Testis (tissue), 3 donors: Measurements from ENCODE around the gene POFUT1. TPM values are rescaled to one million over a fixed set of nuclear protein-coding genes. Genes with fewer than 3 reads are reported as not detected.
"Not testable (repeated sequence)": the region's sequence is repeated elsewhere in the genome, so short reads cannot be mapped to it uniquely, and the experiment has no call there.

Source experiments
- DNase-seq: peaks from one replicate; pipeline ENCODE4 v3.0.0-alpha.2; 2019
- H3K27ac ChIP-seq, 2 donors: fragments of 200-600 bp; sonication (generic); one replicate each; pipeline ENCODE4 v1.5.1; 2019
- H3K27me3 ChIP-seq: fragments of 200-600 bp; sonication (generic); one replicate; pipeline ENCODE4 v1.5.1; 2019
- H3K36me3 ChIP-seq: fragments of 200-600 bp; sonication (generic); one replicate; pipeline ENCODE4 v1.5.1; 2017; ENCODE audit warnings: low read depth; ENCODE audit errors: missing control alignments
- H3K4me1 ChIP-seq: fragments of 200-600 bp; sonication (generic); one replicate; pipeline ENCODE4 v1.5.1; 2019
- H3K4me3 ChIP-seq, 2 donors: fragments of 200-600 bp; sonication (generic); one replicate each; pipeline ENCODE4 v1.5.1; 2017 to 2019
- H3K9me3 ChIP-seq: fragments of 200-600 bp; sonication (generic); one replicate; pipeline ENCODE4 v1.5.1; 2017
- CTCF ChIP-seq, 3 experiments: fragments of 450-650 bp in 2 of 3; fragments of 200-600 bp in 1 of 3; sonication (generic) in 1 of 3; IDR thresholded peaks; one replicate each; pipeline ENCODE4 v1.5.1; 2016 to 2019; ENCODE audit warnings: antibody characterized with exemption in 3 of 3, mild to moderate bottlenecking in 2 of 3, moderate library complexity in 1 of 3
- POLR2A ChIP-seq: fragments of 450-650 bp; IDR thresholded peaks from one replicate; pipeline ENCODE4 v1.6.1; 2017; ENCODE audit warnings: antibody characterized with exemption, mild to moderate bottlenecking, moderate library complexity
- WGBS, 2 donors: methylation state at CpG; one replicate each; pipeline ENCODE4 v1.1.5; 2018; 5-methylcytosine and 5-hydroxymethylcytosine counted together
- intact Hi-C: fragments of 100-400 bp; cut with DNase I; formaldehyde crosslinking; loops from one replicate; pipeline ENCODE4 v1.15.1; 2023; ENCODE audit warnings: low total_unique reads
- polyA plus RNA-seq: library from polyadenylated mRNA; stranded (reverse); fragments of 350-450 nt; fragmentation: Illumina TruSeq; extraction: RNeasy Lipid Tissue Mini Kit (QIAGEN cat#74804); gene quantifications from one replicate; pipeline ENCODE4 v1.2.3, GENCODE V29; 2014; ENCODE audit warnings: low read depth, low replicate concordance; ENCODE audit not compliant: insufficient read depth
- total RNA-seq, 2 donors: library from RNA; depleted of rRNA; stranded (reverse); fragments of >200 nt; gene quantifications; one replicate each; pipeline ENCODE4 v1.2.3, GENCODE V29; 2016

POFUT1 gene
- total and polyA plus RNA-seq, 3 donors from 2014 or later: 31.0 to 54.2 (median 46.6) TPM

DNA sequence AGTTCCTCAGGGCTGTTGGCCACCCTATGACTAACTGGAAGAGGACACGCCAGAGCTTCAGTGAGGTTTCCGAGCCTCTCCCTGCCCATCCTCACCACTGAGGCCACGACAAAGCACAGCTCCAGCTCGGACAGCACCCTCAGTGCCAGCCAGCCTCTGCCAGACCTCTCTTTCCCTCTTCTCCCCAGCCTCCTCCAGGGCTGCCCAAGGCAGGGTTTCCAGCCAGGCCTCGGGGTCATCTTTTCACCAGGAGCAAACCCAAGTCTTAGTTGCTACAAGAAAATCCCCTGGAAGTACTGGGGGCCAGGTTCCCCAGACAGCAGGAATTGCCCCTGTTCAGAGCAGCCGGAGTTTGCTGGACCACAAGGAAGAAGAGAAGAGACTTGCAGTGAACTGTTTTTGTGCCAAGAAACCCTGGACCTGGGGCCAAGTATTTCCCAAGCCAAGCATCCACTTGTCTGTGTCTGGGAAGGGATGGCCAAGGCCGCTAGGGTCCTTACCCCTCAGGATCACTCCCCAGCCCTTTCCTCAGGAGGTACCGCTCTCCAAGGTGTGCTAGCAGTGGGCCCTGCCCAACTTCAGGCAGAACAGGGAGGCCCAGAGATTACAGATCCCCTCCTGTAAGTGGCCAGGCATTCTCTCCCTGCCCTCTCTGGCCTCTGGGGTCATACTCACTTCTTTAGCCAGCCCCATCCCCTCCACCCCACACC lies 41.7 kb upstream of the POFUT1 start:
- Histone ChIP-seq H3K36me3 (no peaks in the 10 kb centered on the region), H3K27me3 (no peaks in the 10 kb centered on the region), H3K4me1 (peaks cover 16% of the 10 kb centered on the region), H3K4me3 (no peak overlapping the region), H3K27ac (peak overlapping the region; percentile 64 to 78), H3K9me3 (no peaks in the 10 kb centered on the region)
- TF ChIP-seq CTCF (IDR thresholded peaks at IDR 0.05) (no peak), POLR2A (no peak)
- peak; percentile 36 for DNase-seq
- intact Hi-C loops: no loop called here
- WGBS, 2 donors: 46 to 48% methylated on average over 8 of the region's 8 CpGs

DNA sequence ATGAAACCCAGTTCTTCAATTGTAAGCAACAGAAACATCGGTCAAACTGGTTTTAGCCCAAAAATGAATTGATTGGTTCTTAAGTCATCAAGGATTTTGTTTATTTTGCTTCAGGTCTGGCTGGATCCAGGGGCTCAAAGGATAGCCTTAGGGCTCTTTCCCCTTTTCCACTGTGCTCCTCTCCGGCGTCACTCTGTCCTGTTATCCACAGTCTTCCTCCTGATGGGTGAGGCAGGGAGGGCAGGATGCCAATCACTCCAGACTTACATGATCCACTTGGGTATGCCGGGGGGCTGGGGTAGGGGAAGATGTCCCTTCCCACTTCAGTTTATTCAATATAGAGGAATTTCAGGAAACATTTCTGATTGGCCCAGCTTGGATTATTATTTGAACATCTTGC lies 40.1 kb upstream of the POFUT1 start:
- H3K4me1 ChIP-seq: peaks cover 16% of the 10 kb centered on the region
- intact Hi-C loops: no loop called here

DNA sequence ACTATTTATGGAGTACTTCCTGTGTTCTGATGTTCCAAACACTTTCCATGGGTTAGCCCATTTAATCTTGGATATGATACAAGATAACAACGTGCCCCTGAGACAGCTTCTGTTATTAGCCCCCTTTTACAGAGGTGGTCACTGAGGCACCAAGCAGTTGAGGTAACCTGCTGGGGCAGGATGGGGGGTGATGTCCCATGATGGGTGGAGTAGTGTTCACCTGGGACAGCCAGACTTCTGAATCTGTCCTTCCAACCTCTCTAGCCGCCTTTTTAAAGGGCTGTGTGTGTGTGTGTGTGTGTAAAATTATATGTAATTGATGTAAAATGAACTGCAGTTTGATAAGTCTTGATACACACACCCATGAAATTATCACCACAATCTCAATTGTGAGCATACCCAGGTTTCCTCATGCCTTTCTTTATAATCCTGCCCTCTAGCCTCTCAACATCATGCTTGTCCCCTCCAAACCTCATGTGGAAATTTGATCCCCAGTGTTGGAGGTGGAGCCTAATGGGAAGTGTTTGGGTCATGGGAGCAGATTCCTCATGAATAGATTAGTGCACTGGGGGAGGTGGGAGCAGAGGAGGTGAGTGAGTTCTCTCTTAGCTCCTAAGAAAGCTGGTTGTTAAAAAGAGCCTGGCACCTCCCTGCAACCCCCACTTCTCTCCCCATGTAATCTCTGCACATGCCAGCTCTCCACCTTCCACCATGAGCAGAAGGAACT lies 39.3 kb upstream of the POFUT1 start:
- H3K27ac ChIP-seq: no peak overlapping the region
- no peaks in the 10 kb centered on the region for H3K9me3 ChIP-seq
- peaks cover 16% of the 10 kb centered on the region for H3K4me1 ChIP-seq
- DNase-seq: no peak
- no peak for TF ChIP-seq POLR2A
- TF ChIP-seq CTCF (IDR thresholded peaks at IDR 0.05): no peak
- intact Hi-C loops: no loop called here
- 72 to 73% methylated on average over 2 of the region's 2 CpGs for WGBS, 2 donors
- H3K4me3 ChIP-seq: no peak overlapping the region
- no peaks in the 10 kb centered on the region for H3K27me3 ChIP-seq
- no peaks in the 10 kb centered on the region for H3K36me3 ChIP-seq

More for the DNA sequence above, 40.1 kb upstream of the POFUT1 start:
- no peaks in the 10 kb centered on the region for H3K36me3 ChIP-seq
- 89 to 98% methylated on average over 4 of the region's 4 CpGs for WGBS, 2 donors
- DNase-seq: no peak
- no peaks in the 10 kb centered on the region for H3K27me3 ChIP-seq
- H3K27ac ChIP-seq: no peak overlapping the region
- TF ChIP-seq POLR2A (no peak), CTCF (IDR thresholded peaks at IDR 0.05) (no peak)
- no peaks in the 10 kb centered on the region for H3K9me3 ChIP-seq
- no peak overlapping the region for H3K4me3 ChIP-seq

GRCh38 chr20:32177696-32178095 lies 30.0 kb upstream of the POFUT1 start:
- not testable (repeated sequence) for DNase-seq
- 85 to 89% methylated on average over 7 of the region's 7 CpGs for WGBS, 2 donors

GRCh38 chr20:32179515-32179914 lies 28.2 kb upstream of the POFUT1 start:
- H3K9me3 ChIP-seq: no peaks in the 10 kb centered on the region
- WGBS, 2 donors: 83 to 94% methylated on average over 2 of the region's 2 CpGs
- TF ChIP-seq CTCF (IDR thresholded peaks at IDR 0.05) (no peak), POLR2A (no peak)
- H3K27me3 ChIP-seq: no peaks in the 10 kb centered on the region
- no peak for DNase-seq
- no peak overlapping the region for H3K27ac ChIP-seq
- H3K4me3 ChIP-seq: no peak overlapping the region
- intact Hi-C loops: no loop called here
- no peaks in the 10 kb centered on the region for H3K4me1 ChIP-seq
- H3K36me3 ChIP-seq: no peaks in the 10 kb centered on the region

More at GRCh38 chr20:32177696-32178095, 30.0 kb upstream of the POFUT1 start:
- H3K9me3 ChIP-seq, H3K4me1 ChIP-seq, H3K27me3 ChIP-seq, H3K27ac ChIP-seq, H3K36me3 ChIP-seq, intact Hi-C loops, H3K4me3 ChIP-seq: not testable (repeated sequence)
